GM18498 (cell line): ENCODE results near the gene ZRANB1.

ENCODE experiments used
- ATAC-seq: cut with Tn5 transposase; IDR thresholded peaks from one replicate; pipeline ENCODE4 v1.9.1; 2021; ENCODE audit warnings: mild to moderate bottlenecking, moderate library complexity; ENCODE audit not compliant: unreplicated experiment

ZRANB1 gene

GRCh38 chr10:124993345-124993708, 51.4 kb downstream of the ZRANB1 start:
- no peak for ATAC-seq

- ATAC-seq: no peak
These were observed 52.0 kb downstream of the ZRANB1 start for GRCh38 chr10:124993736-124994451.

GRCh38 chr10:124994573-124995473, 52.9 kb downstream of the ZRANB1 start:
- ATAC-seq: no peak

GRCh38 chr10:124995605-124996004, 53.7 kb downstream of the ZRANB1 start:
- no peak for ATAC-seq

GRCh38 chr10:124996127-124996853, 54.4 kb downstream of the ZRANB1 start:
- no peak for ATAC-seq

GRCh38 chr10:124996854-124997215, 54.9 kb downstream of the ZRANB1 start:
- no peak for ATAC-seq

GRCh38 chr10:124997306-124997705, 55.4 kb downstream of the ZRANB1 start:
- no peak for ATAC-seq

GRCh38 chr10:124997771-124998623, 56.1 kb downstream of the ZRANB1 start:
- ATAC-seq: no peak

GRCh38 chr10:124998624-124999291, 56.8 kb downstream of the ZRANB1 start:
- no peak for ATAC-seq

- no peak for ATAC-seq
These were observed 57.8 kb downstream of the ZRANB1 start for GRCh38 chr10:124999433-125000365.

GRCh38 chr10:125000366-125001312, 58.7 kb downstream of the ZRANB1 start:
- ATAC-seq: no peak

- ATAC-seq: no peak
These were observed 59.6 kb downstream of the ZRANB1 start for GRCh38 chr10:125001313-125002046.

GRCh38 chr10:125002047-125002422, 60.1 kb downstream of the ZRANB1 start:
- no peak for ATAC-seq

- ATAC-seq: no peak
These were observed 60.7 kb downstream of the ZRANB1 start for GRCh38 chr10:125002423-125003145.

- no peak for ATAC-seq
These were observed 61.4 kb downstream of the ZRANB1 start for GRCh38 chr10:125003146-125003900.
